Activated T-helper 2 cell treated with anti-CD3 and anti-CD28 coated beads, Interferon-gamma antibody, Interleukin-2, Interleukin-4, amounts not matched to agents 10 μg/mL and 5 μg/mL and 100 μg/mL, durations not matched to agents 14 hours and 24 hours and 36 hours (primary cell): ENCODE results near the gene FAM114A1. TPM values are rescaled to one million over a fixed set of nuclear protein-coding genes. Genes with fewer than 3 reads are reported as not detected.
"Not testable (repeated sequence)": the region's sequence is repeated elsewhere in the genome, so short reads cannot be mapped to it uniquely, and the experiment has no call there.

Experiments used
- DNase-seq: peaks from one replicate; pipeline ENCODE4 v3.0.0; 2021; ENCODE audit warnings: low spot score
- H3K27ac Mint-ChIP-seq: one replicate; pipeline ENCODE4 v1.8.0; 2021; ENCODE audit warnings: mixed read lengths
- H3K27me3 Mint-ChIP-seq: one replicate; pipeline ENCODE4 v1.8.0; 2021; ENCODE audit warnings: low read depth, mixed read lengths
- H3K36me3 Mint-ChIP-seq: one replicate; pipeline ENCODE4 v1.8.0; 2021; ENCODE audit warnings: low read depth, mixed read lengths
- H3K4me1 Mint-ChIP-seq: one replicate; pipeline ENCODE4 v1.8.0; 2021; ENCODE audit warnings: low read depth, mixed read lengths
- H3K4me3 Mint-ChIP-seq: one replicate; pipeline ENCODE4 v1.8.0; 2021; ENCODE audit warnings: low read depth, mild to moderate bottlenecking, moderate library complexity, mixed read lengths
- H3K9me3 Mint-ChIP-seq: one replicate; pipeline ENCODE4 v1.8.0; 2021; ENCODE audit warnings: mixed read lengths
- intact Hi-C: fragments of 100-400 bp; cut with micrococcal nuclease; formaldehyde crosslinking; loops from one replicate; pipeline ENCODE4 v1.15.1; 2023
- total RNA-seq: library from RNA; stranded (reverse); gene quantifications from 2 replicates; pipeline ENCODE4 v1.2.3, GENCODE V29; 2022

FAM114A1 gene
- total RNA-seq, 1 donor from 2014 or later, result 0.14 TPM

DNA sequence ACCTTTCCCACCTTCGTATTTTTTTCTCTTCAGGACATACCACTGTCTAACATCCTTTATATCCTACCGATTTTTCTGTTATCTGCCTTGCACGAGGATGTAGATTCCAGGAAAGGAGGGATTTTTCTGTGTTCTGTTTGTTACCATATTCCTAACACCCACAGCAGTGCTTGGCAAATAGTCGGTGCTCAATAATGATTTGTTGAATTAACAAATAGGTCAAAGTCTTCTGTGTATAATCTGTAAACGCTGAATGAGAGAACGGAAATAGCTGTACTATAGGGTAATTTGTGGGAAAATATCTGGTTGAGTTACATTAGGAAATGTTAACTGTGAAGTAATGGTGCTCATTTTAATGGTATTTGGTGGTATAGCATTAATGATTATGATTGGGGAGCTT, 83.1 kb downstream of the FAM114A1 start:
- Mint-ChIP-seq H3K27me3 (no peaks in the 10 kb centered on the region), H3K36me3 (no peaks in the 10 kb centered on the region), H3K4me1 (peaks cover 48% of the 10 kb centered on the region), H3K27ac (no peak overlapping the region), H3K4me3 (no peak overlapping the region), H3K9me3 (no peaks in the 10 kb centered on the region)
- no peak for DNase-seq
- intact Hi-C loops, result no loop called here

- Mint-ChIP-seq H3K9me3 (no peaks in the 10 kb centered on the region), H3K4me3 (no peak overlapping the region), H3K36me3 (no peaks in the 10 kb centered on the region), H3K27ac (peak overlapping the region; percentile 74), H3K27me3 (no peaks in the 10 kb centered on the region), H3K4me1 (peaks cover 54% of the 10 kb centered on the region)
- intact Hi-C loops, result no loop called here
- DNase-seq, result no peak
These were observed 84.0 kb downstream of the FAM114A1 start for GRCh38 chr4:38951598-38951997.

DNA sequence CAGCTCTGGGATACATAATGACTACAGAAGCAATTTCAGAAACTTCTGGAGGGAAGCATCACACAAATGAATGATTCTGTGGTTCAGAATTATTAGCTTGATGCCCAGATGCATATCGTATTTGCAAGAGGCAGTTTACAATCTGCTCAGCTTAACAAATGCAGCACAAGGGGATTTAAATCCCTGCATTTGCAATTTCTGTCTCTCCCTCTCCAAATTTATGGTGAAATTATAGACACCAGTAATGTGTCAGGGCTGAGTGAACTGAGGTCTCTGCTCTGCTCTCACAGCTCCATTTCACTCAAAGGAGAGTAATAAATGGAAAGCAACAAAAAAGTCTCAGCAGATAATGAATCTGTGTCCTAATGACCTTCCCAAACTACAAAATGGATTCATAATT, 84.4 kb downstream of the FAM114A1 start:
- Mint-ChIP-seq H3K4me3 (no peak overlapping the region), H3K4me1 (peaks cover 53% of the 10 kb centered on the region), H3K27me3 (no peaks in the 10 kb centered on the region), H3K27ac (no peak overlapping the region), H3K36me3 (no peaks in the 10 kb centered on the region), H3K9me3 (no peaks in the 10 kb centered on the region)
- intact Hi-C loops, result no loop called here
- no peak for DNase-seq

DNA sequence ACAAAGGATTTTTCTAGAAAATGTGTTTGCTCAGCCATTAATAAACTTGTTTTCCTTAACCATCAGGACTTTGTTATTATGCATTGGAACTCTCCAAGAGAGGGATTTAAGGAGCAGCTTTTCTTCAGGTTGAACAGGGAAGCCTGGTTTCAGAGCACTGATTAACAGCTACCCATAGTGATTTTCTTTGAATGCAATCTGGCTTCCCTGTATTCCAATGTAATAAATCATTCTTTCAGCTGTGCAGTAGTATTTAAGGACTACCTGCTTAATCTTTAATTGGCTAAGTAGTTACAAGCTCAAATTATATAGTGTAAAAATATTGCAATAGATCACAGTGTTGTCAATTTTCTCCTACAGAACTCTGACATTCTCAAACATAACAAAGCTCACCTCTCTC, 87.1 kb downstream of the FAM114A1 start:
- peaks cover 4% of the 10 kb centered on the region for H3K36me3 Mint-ChIP-seq
- H3K27ac Mint-ChIP-seq, result no peak overlapping the region
- H3K4me1 Mint-ChIP-seq, result peaks cover 54% of the 10 kb centered on the region
- intact Hi-C loops, result loop anchor here (5.0 kb wide), 1 partner anchor 398 kb away; no protein-coding TSS in a partner anchor
- no peak overlapping the region for H3K4me3 Mint-ChIP-seq
- peaks cover 6% of the 10 kb centered on the region for H3K9me3 Mint-ChIP-seq
- H3K27me3 Mint-ChIP-seq, result no peaks in the 10 kb centered on the region
- no peak for DNase-seq

GRCh38 chr4:38955957-38956356, 88.4 kb downstream of the FAM114A1 start:
- H3K27ac Mint-ChIP-seq, result peak overlapping the region; percentile 5
- H3K9me3 Mint-ChIP-seq, result peaks cover 6% of the 10 kb centered on the region
- no peaks in the 10 kb centered on the region for H3K27me3 Mint-ChIP-seq
- H3K4me3 Mint-ChIP-seq, result no peak overlapping the region
- peaks cover 44% of the 10 kb centered on the region for H3K4me1 Mint-ChIP-seq
- DNase-seq, result no peak
- intact Hi-C loops, result loop anchor here (5.0 kb wide), 1 partner anchor 396 kb away; no protein-coding TSS in a partner anchor
- H3K36me3 Mint-ChIP-seq, result peaks cover 8% of the 10 kb centered on the region

DNA sequence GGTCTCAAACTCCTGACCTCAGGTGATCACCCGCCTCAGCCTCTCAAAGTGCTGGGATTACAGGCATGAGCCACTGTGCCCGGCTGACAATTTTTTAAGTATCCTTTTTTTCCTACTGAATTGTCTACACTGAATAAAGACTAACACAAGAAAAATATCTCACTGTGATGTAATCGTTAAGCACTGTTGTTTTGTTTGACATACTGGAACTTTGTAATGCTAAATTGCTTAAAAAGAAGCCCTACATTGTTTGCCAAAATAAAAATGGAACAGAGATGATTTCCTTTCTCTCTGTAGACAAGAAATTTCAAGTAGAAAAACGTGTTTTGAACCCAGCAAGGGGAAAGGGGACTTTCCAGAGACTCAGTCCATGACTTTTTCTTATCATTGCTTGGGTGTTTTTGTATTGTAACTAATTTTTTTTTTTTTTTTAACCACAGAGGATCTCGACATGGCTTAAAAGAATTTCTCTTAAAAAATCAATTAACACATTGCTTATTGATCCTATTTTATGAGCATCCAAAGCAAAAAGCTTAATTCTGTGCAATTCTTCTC, 89.7 kb downstream of the FAM114A1 start:
- no peaks in the 10 kb centered on the region for H3K27me3 Mint-ChIP-seq
- peak overlapping the region; percentile 6 for H3K4me3 Mint-ChIP-seq
- no peak for DNase-seq

GRCh38 chr4:38957893-38958292, 90.3 kb downstream of the FAM114A1 start:
- no peak for DNase-seq
- H3K27ac Mint-ChIP-seq, result peak overlapping the region; percentile 94
- H3K4me3 Mint-ChIP-seq, result peak overlapping the region; percentile 6
- peaks cover 37% of the 10 kb centered on the region for H3K4me1 Mint-ChIP-seq
- H3K9me3 Mint-ChIP-seq, result peaks cover 19% of the 10 kb centered on the region
- no peaks in the 10 kb centered on the region for H3K27me3 Mint-ChIP-seq
- intact Hi-C loops, result loop anchor here (1.0 to 5.0 kb wide), 7 partner anchors 9 to 394 kb away; partner anchors contain the start of gene TMEM156
- peaks cover 24% of the 10 kb centered on the region for H3K36me3 Mint-ChIP-seq

More for the DNA sequence above, 89.7 kb downstream of the FAM114A1 start:
- H3K27ac Mint-ChIP-seq, result peak overlapping the region; percentile 94
- peaks cover 37% of the 10 kb centered on the region for H3K4me1 Mint-ChIP-seq
- intact Hi-C loops, result loop anchor here (5.0 kb wide), 1 partner anchor 395 kb away; no protein-coding TSS in a partner anchor
- peaks cover 21% of the 10 kb centered on the region for H3K36me3 Mint-ChIP-seq
- H3K9me3 Mint-ChIP-seq, result peaks cover 19% of the 10 kb centered on the region

DNA sequence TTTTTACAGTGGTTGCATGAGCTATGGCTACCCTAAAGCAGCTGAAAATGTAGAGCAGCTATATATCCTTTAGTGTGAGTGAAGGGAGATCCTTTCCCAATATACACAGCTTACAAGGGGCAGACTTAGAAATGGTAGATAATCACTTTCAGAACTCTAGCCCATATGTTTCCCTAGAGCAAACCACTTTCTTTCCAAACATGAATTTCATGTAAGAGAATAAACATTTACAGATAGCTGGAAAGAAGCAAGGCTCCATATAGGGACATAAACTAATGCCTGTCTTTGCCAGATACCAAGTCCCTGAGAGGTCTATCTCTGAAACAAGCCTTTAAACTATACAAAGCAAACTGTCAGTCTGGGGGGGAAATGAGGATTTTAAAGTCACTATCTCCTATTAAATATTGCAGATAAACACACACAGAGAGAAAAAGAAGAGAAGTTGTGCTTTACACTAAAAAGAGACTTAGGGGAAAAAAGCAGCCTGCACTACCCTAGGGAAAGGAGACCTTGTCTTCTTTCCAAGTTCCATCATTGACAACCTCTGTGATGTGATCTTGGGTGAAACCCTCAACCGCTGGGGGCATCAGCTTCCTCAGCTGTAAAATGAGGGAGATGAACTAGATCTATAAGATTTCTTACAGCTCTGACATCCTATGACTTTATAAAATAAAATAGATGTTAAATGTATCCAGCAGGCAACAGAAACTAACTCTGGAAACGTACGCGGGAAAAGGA, 91.0 kb downstream of the FAM114A1 start:
- no peak for DNase-seq
- Mint-ChIP-seq H3K9me3 (peaks cover 19% of the 10 kb centered on the region), H3K36me3 (peaks cover 29% of the 10 kb centered on the region), H3K4me1 (peaks cover 35% of the 10 kb centered on the region), H3K27ac (peak overlapping the region; percentile 94), H3K27me3 (no peaks in the 10 kb centered on the region), H3K4me3 (no peak overlapping the region)
- intact Hi-C loops, result loop anchor here (1.0 to 5.0 kb wide), 7 partner anchors 9 to 394 kb away; partner anchors contain the start of gene TMEM156

GRCh38 chr4:38959248-38959647, 91.6 kb downstream of the FAM114A1 start:
- H3K27me3 Mint-ChIP-seq, H3K4me3 Mint-ChIP-seq, DNase-seq: not testable (repeated sequence)
- intact Hi-C loops, result loop anchor here (5.0 kb wide), 1 partner anchor 393 kb away; no protein-coding TSS in a partner anchor
- Mint-ChIP-seq H3K27ac (peak overlapping the region; percentile 54), H3K36me3 (peaks cover 34% of the 10 kb centered on the region), H3K9me3 (peaks cover 19% of the 10 kb centered on the region), H3K4me1 (peaks cover 32% of the 10 kb centered on the region)

DNA sequence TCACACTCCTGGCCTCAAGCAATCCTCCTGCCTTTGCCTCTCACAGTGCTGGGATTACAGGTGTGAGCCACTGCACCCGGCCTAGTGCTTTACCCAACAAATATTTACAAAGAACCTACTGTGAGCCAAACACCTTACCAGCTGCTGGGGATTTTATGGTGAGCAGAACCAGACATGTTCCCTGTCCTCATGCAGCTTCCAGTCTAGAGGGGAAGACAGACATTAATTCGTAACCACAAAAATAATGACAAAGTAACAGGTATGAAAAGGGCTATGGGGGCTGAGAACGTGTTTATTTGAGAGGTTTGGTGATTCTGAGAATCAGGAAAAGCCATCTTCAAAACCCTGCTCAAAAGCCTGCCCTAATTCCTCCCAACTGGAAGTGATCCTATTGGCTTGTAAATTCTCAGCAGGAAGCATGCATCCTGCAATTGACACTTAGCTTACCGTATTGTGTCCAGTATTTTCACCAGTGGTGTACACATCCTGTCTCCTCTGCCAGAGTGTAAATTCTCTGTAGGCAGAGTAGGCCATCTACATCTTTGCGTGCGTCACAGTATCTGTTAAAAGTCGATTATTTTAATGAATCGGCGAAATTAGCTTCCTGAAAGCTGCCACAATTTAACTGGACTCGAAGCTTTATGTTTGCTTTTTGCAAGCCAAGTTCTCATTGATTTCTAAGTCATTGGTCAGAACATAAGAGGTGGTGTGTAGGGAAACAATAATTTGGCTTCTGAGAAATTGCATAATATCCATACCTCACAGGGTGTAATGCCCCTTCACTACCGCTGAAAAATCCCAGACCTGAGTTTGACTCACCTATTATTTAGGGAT, 97.6 kb downstream of the FAM114A1 start:
- Mint-ChIP-seq H3K27me3 (no peaks in the 10 kb centered on the region), H3K4me3 (no peak overlapping the region), H3K27ac (no peak overlapping the region)

DNA sequence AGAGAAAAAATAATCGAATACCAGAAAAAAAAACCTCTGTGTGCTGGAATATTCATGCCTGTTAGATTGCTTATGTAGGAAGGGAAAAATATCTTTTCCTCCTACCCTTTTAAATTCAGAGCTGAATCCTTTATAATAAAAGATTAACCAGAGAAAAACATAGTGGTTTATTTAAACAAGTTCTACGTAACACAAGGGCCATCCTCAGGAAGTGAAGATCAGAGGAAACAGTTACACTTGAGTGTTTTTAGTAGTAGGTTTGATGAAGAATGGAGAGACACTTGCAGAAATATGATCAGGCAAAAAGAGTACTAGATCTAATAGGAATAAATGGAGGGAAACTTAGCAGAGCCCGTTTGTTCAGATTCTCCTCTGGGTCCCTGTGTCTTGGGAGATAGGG, 98.3 kb downstream of the FAM114A1 start:
- DNase-seq, result no peak
- no peaks in the 10 kb centered on the region for H3K27me3 Mint-ChIP-seq
- H3K4me3 Mint-ChIP-seq, result no peak overlapping the region
- intact Hi-C loops, result no loop called here
- peaks cover 13% of the 10 kb centered on the region for H3K9me3 Mint-ChIP-seq
- peak overlapping the region; percentile 50 for H3K27ac Mint-ChIP-seq
- H3K4me1 Mint-ChIP-seq, result peaks cover 16% of the 10 kb centered on the region
- peaks cover 88% of the 10 kb centered on the region for H3K36me3 Mint-ChIP-seq

More for the DNA sequence above, 97.6 kb downstream of the FAM114A1 start:
- H3K36me3 Mint-ChIP-seq, result peaks cover 85% of the 10 kb centered on the region
- no peak for DNase-seq
- peaks cover 14% of the 10 kb centered on the region for H3K4me1 Mint-ChIP-seq
- intact Hi-C loops, result no loop called here
- H3K9me3 Mint-ChIP-seq, result peaks cover 13% of the 10 kb centered on the region

GRCh38 chr4:38967260-38968095, 99.9 kb downstream of the FAM114A1 start:
- DNase-seq, result no peak
- Mint-ChIP-seq H3K4me3 (no peak overlapping the region), H3K9me3 (no peaks in the 10 kb centered on the region), H3K27me3 (no peaks in the 10 kb centered on the region), H3K36me3 (peaks cover 82% of the 10 kb centered on the region), H3K4me1 (peaks cover 16% of the 10 kb centered on the region), H3K27ac (peak overlapping the region; percentile 59)
- intact Hi-C loops, result no loop called here
